Osteocyte (in vitro differentiated cells): Measurements from ENCODE around the gene BOK. TPM values are rescaled to one million over a fixed set of nuclear protein-coding genes. Genes with fewer than 3 reads are reported as not detected.

ENCODE experiments used
- DNase-seq: peaks from one replicate; pipeline ENCODE4 v3.0.0; 2021; ENCODE audit warnings: mixed read lengths; ENCODE audit not compliant: unreplicated experiment; ENCODE audit errors: extremely low spot score
- H3K27ac Mint-ChIP-seq: one replicate; pipeline ENCODE4 v1.8.0; 2021; ENCODE audit warnings: mild to moderate bottlenecking, mixed read lengths; ENCODE audit not compliant: unreplicated experiment
- H3K27me3 Mint-ChIP-seq: one replicate; pipeline ENCODE4 v1.8.0; 2021; ENCODE audit warnings: mixed read lengths; ENCODE audit not compliant: unreplicated experiment
- H3K36me3 Mint-ChIP-seq: one replicate; pipeline ENCODE4 v1.8.0; 2021; ENCODE audit warnings: mixed read lengths; ENCODE audit not compliant: unreplicated experiment
- H3K4me1 Mint-ChIP-seq: one replicate; pipeline ENCODE4 v1.8.0; 2021; ENCODE audit warnings: mixed read lengths; ENCODE audit not compliant: unreplicated experiment
- H3K4me3 Mint-ChIP-seq: one replicate; pipeline ENCODE4 v1.8.0; 2021; ENCODE audit warnings: mild to moderate bottlenecking, moderate library complexity, mixed read lengths; ENCODE audit not compliant: unreplicated experiment
- H3K9me3 Mint-ChIP-seq: one replicate; pipeline ENCODE4 v1.8.0; 2021; ENCODE audit warnings: mixed read lengths; ENCODE audit not compliant: unreplicated experiment
- CTCF ChIP-seq: fragments of 200-600 bp; sonication (generic); IDR thresholded peaks from 2 replicates; pipeline ENCODE4 v1.5.0; 2021; ENCODE audit warnings: antibody characterized with exemption, mild to moderate bottlenecking, moderate library complexity
- long read RNA-seq: library from polyadenylated mRNA; unstranded; transcript quantifications from one replicate; pipeline ENCODE4 v2.0.0, GENCODE V29; 2021
- total RNA-seq: library from RNA; stranded (reverse); gene quantifications from 2 replicates; pipeline ENCODE4 v1.2.1, GENCODE V29; 2021

Gene BOK
- 45.0 and 47.5 TPM in 2 replicates for total RNA-seq
- long read RNA-seq, partial matches to known transcripts: 0 of 5 reads
- long read RNA-seq, other reads (novel, unspliced or antisense): 5 of 5 reads

DNA sequence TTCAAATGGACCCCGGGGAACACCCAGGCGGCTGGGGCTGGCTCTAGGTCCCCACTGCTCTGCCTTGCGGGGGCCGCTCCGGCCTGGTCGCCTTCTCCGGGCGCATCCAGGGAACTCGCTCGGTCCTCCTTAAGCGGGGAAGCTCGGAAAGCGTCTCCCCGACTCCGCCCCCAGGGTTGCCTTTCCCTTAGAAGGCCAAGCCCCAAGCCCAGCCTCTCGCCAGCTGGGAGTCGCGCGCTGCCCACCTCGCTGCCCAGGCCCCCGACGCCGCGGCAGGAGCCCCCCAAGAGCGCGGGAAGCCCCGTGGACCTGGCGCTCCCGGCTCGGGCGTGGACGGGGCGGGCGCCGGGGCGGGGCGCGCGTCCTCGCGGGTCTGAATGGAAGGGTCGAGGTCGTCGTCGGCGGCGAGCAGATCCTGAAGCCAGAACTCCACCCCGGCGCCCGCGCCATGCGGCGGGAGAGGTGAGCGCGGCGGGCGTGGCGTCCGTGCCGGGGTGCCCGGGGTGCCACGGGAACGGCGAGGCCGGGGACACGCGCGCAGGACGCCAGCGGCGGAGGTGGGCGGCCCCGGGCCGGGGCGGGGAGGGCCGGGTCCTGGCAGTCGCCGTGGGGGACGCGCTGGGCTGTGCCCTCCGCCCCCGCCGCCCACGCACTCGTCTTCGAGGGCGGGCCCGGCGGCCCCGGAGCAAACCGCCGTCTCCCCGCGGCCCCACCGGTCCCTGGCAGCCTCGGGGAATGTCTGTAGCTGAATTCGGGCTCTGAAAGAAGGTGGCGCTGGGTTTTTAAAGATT, at the start of gene BOK:
TSS of gene BOK (plus strand) at position 214 of the 791 bp plus-strand sequence. CDS start 739 bp downstream, outside the sequence.
- peaks cover 34% of the 10 kb centered on the region for H3K4me1 Mint-ChIP-seq
- H3K36me3 Mint-ChIP-seq: no peaks in the 10 kb centered on the region
- H3K27me3 Mint-ChIP-seq: no peaks in the 10 kb centered on the region
- peak within 1 kb of the TSS; percentile 75 for H3K4me3 Mint-ChIP-seq
- DNase-seq: no peak
- peaks cover 10% of the 10 kb centered on the region for H3K9me3 Mint-ChIP-seq
- TF ChIP-seq CTCF: no peak
- peak within 1 kb of the TSS; percentile 35 for H3K27ac Mint-ChIP-seq

DNA sequence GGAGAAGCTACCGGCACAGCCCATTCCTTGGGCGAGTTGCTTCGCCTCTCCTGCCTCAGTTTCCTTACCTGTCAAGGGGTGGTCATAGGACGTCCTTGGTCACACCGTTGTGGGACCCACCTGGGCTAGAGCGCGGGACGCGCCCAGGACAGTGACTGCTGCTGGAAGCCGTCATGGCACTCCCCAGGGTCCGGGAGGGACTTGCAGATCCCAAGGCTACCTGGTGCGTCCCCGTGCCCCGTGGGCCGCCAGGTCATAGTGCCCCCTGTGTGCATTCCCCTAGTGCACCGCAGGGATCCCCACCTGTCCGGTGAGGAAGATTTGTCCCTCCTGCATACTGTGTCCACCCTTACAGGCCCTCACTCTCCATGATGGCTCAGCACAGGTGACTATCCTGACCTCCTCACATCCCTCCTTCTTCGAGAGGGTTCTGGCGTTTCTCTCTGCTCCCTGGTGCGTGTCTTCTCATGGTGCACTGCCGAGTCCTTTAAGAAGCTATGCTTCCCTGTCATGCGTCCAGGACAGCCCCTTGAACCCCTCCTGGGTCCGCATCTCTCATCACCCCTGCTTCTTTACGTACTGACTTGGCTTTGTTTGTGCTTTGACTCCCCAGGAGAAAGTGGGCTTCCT, 49.3 kb upstream of the BOK start:
- H3K9me3 Mint-ChIP-seq: no peaks in the 10 kb centered on the region
- no peaks in the 10 kb centered on the region for H3K27me3 Mint-ChIP-seq
- peaks cover 6% of the 10 kb centered on the region for H3K36me3 Mint-ChIP-seq
- no peak for DNase-seq
- TF ChIP-seq CTCF: no peak
- H3K4me3 Mint-ChIP-seq: peak overlapping the region; percentile 73
- peak overlapping the region; percentile 67 for H3K27ac Mint-ChIP-seq
- peaks cover 34% of the 10 kb centered on the region for H3K4me1 Mint-ChIP-seq

DNA sequence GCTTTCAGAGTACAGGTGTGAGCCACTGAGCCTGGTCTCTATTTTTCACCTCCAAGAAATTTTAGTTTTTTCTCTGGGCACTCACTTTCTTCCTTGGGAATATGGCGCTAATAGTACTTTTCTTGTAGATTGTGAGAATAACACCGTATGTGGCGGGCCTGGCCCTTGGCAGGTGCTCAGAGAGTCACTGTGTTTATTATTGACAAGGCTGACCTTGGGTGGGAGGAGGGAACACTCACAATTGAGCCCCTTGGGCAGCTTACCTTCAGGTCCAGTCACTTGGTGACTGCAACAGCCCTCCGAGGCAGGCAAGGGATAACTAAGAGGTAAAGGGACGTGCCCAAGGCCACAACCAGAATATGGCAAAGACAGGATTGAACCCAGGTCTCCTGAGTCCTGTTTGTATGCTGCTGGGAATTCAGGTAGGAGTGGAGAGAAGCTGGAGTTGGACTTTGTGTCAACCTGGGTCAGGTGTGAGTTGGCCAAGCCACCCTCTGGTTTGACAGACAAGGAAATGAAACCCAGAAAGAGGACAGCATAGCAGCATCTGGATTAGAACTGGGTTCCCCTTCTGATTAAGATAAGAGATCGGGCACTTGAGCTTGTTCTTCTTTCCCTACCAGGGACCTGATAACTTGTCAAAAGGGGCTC, 47.3 kb upstream of the BOK start:
- H3K36me3 Mint-ChIP-seq: peaks cover 6% of the 10 kb centered on the region
- no peaks in the 10 kb centered on the region for H3K27me3 Mint-ChIP-seq
- no peak overlapping the region for H3K27ac Mint-ChIP-seq
- TF ChIP-seq CTCF: no peak
- H3K4me3 Mint-ChIP-seq: no peak overlapping the region
- no peak for DNase-seq
- H3K9me3 Mint-ChIP-seq: no peaks in the 10 kb centered on the region
- peaks cover 26% of the 10 kb centered on the region for H3K4me1 Mint-ChIP-seq

DNA sequence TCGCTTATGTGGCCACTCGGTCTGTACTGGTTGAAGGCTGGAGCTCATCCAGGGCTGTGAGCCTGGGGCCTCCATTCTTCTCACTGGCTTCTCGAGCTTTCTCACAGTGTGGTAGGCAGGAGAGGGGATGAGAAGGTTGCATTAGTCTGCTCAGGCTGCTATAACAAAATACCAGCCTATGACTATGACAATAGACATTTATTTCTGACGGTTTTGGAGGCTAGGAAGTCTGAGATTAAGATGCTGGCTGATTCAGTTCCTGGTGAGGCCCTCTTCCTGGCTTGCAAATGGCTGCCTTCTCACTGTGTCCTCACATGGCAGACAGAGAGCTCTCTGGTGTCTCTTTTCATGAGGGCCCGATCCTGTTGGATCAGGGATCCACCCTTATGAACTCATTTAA, 44.0 kb upstream of the BOK start:
- Mint-ChIP-seq H3K27me3 (no peaks in the 10 kb centered on the region), H3K4me1 (peaks cover 11% of the 10 kb centered on the region), H3K4me3 (no peak overlapping the region), H3K9me3 (no peaks in the 10 kb centered on the region), H3K36me3 (peaks cover 6% of the 10 kb centered on the region), H3K27ac (no peak overlapping the region)
- TF ChIP-seq CTCF: no peak
- no peak for DNase-seq
